Measurements from ENCODE around the gene SLC8B1.

The SLC8B1 gene

DNA sequence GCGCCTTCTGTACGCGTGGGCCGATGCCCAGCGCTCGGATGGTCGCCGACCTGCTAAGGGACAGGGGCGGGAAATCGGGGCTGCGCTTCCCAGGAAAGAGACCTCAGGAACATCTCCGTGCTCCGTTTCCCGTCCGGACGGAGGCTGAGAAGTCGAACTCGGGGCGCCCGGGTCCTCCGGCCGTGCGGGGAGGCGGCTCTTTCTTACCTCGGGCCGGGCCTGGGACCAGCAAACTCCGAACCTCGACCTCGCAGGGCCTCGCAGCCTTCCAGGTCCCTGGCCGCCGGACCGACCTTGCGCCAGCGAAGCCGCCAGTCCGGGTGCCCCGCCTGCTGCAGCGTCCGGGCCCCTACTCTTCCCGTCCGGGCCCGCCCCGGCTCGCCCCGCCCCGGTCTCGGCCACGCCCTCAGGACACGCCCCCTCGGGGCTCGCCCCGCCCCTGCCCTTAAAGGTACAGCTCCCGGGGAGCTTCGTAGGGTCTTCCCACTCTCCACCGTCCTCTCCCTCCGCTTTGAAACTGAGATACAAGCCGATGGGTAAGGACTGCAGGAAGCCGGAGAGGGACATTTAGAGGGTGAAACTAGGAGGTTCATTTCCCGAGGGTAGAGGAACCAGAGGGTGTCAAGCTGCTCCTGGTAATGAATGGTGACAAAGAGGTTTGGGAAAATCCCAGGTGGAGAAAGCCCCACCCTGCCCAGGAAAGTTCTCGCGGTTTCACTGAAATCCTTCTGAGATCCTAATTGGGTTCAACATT is at the start of gene SLC8B1:
SLC8B1 (minus strand) TSS at position 324 of the 754 bp plus-strand sequence. CDS start 2,231 bp downstream, outside the sequence.
- H3K27ac ChIP-seq, result peak within 1 kb of the TSS; percentile 33

DNA sequence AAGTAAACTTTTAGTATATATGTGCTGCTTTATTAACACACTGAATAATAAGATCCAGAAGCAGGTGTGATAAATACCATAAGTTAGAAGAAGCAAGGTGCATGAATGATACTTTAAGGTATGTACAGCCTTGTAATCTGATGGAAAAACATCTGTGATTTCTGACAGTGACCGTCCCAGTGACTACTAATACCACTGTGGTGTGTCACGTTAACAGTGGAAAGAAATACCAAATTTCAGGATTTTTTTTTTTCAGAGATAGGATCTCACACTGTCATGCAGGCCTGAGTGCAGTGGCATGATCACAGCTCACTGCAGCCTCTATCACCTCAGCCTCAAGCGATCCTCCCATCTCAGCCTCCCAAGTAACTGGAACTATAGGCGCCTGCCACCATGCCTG is 47.3 kb upstream of the SLC8B1 start:
- no peak overlapping the region for H3K27ac ChIP-seq
- no peak for DNase-seq (ENCODE audit: low read depth, low spot score)

More for the DNA sequence above, at the start of gene SLC8B1:
- DNase-seq (ENCODE audit: low read depth, low spot score), result no peak

GRCh38 chr12:113381220-113381619 is 46.3 kb upstream of the SLC8B1 start:
- no peak for DNase-seq (ENCODE audit: low read depth, low spot score)
- no peak overlapping the region for H3K27ac ChIP-seq

DNA sequence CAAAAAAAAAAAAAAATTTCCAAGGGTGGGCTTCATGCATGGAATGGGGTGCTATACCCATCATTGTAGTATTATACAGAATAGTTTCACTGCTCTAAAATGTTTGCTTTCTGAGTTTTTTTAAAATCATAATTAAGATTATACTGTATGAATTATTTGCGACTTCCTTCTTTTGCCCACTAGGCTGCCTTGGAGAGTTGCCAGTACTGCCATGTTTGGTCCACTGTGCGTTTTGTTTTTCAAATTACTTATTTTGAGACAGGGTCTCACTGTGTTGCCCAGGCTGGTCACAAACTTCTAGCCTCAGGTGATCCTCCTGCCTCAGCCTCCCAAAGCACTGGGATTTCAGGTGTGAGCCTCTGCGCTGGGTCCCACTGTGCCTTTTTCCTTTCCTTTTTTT is 43.4 kb upstream of the SLC8B1 start:
- DNase-seq (ENCODE audit: low read depth, low spot score), result no peak
- no peak overlapping the region for H3K27ac ChIP-seq

DNA sequence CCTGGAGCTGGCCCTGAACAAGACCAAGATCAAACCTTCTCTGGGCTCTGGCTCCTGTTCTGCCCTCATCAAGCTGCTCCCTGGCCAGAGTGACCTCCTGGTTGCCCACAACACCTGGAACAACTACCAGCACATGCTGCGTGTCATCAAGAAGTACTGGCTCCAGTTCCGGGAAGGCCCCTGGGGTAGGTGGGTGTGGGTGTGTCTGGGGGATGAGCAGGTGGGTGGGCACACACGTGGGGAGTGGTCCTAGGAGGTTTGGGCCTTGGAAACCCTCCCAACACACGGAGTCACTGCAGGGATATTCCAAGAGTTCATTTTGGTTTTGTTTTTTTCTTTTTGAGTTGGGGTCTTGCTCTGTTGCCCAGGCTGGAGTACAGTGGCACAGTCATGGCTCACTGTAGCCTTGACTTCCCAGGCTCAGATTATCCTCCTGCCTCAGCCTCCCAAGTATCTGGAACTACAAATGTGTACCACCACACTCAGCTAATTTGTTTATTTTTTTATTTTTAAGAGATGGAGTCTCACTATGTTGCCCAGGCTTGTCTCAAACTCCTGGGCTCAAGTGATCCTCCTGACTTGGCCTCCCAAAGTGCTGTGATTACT is 40.0 kb upstream of the SLC8B1 start:
- no peak for DNase-seq (ENCODE audit: low read depth, low spot score)
- H3K27ac ChIP-seq, result no peak overlapping the region

GRCh38 chr12:113373969-113374368 is 39.1 kb upstream of the SLC8B1 start:
- no peak overlapping the region for H3K27ac ChIP-seq
- DNase-seq (ENCODE audit: low read depth, low spot score), result no peak

DNA sequence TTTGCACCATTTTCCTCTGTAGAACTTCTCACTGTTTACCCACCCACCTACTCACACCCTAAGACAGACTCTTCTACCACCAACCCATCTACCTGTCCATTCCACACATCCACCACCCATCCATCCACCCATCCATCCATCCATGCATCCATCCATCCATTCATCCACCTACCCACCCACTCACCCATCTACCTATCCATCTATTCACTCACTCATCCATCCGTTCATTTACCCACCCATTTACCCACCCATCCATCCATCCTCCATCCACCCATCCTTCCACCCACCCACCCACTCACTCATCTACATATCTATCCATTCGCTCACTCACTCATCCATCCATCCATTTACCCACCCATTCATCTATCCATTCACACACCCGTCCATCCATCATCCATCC is 38.5 kb upstream of the SLC8B1 start:
- no peak for DNase-seq (ENCODE audit: low read depth, low spot score)

GRCh38 chr12:113372371-113372770 is 37.5 kb upstream of the SLC8B1 start:
- no peak for DNase-seq (ENCODE audit: low read depth, low spot score)
- no peak overlapping the region for H3K27ac ChIP-seq

More for the DNA sequence above, 38.5 kb upstream of the SLC8B1 start:
- H3K27ac ChIP-seq, result no peak overlapping the region

DNA sequence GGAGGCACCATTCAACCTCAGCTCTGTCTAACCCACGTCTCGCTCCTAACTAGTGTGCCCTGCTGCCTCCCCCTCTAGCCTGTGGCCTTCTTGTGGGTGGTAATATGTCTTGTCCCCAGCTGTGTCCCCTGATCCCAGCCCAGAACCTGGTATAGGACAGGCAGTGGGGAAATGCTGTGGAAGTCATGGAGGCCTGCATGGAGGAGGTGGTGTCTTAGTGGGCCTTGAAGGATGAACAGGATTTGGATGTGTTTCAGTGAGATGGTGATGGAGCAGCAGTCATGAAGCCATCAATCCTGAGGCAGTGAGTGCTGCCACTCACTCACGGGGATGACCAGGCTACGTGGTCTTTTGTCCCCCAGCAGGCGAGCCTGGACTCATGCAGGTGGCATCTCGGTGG is 36.9 kb upstream of the SLC8B1 start:
- no peak overlapping the region for H3K27ac ChIP-seq
- DNase-seq (ENCODE audit: low read depth, low spot score), result no peak

GRCh38 chr12:113370923-113371682 is 36.2 kb upstream of the SLC8B1 start:
- DNase-seq (ENCODE audit: low read depth, low spot score), result no peak

DNA sequence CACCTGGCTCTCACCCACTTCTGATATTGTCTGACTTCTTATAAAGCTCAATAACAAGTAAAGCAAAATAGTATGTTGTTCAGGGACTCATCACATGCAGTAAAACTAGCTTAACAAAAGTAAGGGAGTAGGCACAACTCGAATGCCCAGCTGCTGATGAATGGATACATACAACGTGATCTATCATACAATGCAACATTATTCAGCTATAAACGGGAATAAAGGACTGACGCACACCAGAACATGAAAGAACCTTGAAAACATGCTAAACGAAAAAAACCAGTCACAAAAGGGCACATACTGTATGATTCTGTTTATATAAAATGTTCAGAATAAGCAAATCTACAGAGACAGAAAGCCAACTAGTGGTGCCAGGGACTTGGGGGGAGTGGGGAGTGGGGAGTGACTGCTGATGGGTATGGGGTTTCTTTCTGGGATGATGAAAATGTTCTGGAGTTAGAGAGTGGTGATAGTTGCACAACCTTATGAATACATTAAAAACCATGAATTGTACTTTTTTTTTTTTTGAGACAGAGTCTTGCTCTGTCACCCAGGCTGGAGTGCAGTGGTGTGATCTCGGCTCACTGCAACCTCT is 34.6 kb upstream of the SLC8B1 start:
- H3K27ac ChIP-seq, result no peak overlapping the region
- DNase-seq (ENCODE audit: low read depth, low spot score), result no peak

More at GRCh38 chr12:113370923-113371682, 36.2 kb upstream of the SLC8B1 start:
- no peak overlapping the region for H3K27ac ChIP-seq

DNA sequence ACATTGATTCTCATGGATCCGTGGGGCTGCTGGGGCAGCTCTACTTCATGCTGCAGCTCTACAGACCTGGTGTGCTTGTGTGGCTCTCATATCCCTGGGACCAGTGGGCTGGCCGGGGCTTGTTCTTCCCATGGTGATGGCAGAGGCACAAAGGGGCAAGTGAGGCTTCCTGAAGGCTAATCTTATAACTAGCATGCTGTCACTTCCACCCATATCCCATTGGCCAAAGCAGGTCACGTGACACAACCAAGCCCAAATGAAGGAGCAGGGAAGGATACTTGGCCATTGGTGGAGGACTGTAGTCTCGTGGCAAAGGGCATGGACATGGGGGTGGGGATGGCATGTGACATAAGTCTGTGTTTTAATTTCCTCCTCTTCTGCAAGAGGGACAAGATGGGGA is 33.4 kb upstream of the SLC8B1 start:
- H3K27ac ChIP-seq, result no peak overlapping the region
- DNase-seq (ENCODE audit: low read depth, low spot score), result no peak

- no peak for DNase-seq (ENCODE audit: low read depth, low spot score)
- no peak overlapping the region for H3K27ac ChIP-seq
Measured at GRCh38 chr12:113366827-113367226, 31.9 kb upstream of the SLC8B1 start.

DNA sequence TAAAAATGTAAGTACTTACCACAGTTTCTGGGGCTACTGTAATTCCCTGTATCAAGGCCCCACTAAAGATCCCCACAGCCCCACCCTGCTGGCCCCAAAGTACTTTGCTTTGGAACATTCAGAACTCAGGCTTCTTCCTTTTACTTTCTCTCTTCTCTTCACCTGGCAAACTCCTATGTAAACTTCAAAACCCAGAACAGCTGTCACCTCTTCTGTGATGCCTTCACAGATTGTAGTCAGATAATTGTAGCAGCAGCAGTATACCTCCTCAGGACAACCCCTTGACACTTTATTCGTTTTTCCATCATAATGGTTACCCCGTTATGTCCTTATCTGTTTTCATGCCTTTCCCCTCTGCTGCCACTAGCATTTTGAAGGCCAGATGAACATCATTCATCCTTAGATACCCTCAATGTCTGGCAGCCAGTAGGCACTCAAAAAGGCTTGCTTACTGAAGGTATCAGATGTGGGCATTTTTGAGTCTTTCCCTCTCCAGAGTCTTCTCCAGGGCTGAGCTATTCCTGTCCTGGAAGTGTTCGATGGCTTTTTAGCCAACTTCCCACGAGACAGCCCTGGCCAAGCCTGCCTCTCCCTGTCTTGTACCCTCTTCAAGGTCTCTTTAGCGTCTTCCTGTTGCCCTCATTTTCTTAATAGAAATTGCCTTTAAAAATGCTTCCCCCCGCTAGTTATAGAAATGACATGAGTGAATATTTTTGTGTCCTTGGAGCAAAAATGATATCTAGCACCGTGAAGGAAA is 30.9 kb upstream of the SLC8B1 start:
- no peak overlapping the region for H3K27ac ChIP-seq
- no peak for DNase-seq (ENCODE audit: low read depth, low spot score)

- no peak overlapping the region for H3K27ac ChIP-seq
- no peak for DNase-seq (ENCODE audit: low read depth, low spot score)
Measured at GRCh38 chr12:113364698-113365097, 29.8 kb upstream of the SLC8B1 start.

DNA sequence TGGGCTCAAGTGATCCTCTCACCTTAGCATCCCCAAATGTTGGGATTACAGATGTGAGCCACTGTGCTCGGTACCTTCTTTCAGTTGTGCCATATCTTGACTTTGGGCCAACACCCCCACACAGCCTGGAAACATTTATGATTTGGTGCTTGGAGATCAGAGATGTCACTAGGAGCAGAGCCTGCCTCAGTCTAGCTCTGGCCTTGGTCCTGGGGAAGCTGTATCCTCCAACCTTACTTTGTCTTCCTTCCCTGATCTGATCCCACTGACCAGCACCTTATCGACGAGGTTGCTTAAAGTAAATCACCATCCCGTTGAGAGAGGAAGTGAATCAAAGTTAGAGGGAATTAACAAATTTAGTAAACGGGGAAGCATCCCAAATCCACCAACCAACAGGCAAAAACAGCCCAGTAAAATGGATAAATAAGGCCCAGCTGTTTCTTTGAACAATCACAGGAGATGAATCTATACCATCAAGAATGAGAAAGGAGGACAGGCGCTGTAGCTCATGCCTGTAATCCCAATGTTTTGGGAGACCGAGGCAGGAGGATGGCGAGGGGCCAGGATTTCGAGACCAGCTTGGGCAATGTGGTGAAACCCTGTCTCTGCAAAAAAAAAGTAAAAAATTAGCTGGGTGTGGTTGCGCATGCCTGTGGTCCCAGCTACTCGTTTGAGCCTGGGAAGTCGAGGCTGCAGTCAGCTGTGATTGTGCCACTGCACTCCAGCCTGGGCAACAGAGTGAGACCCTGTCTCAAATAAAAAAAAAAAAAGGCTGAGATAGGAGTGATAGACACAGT is 26.9 kb upstream of the SLC8B1 start:
- H3K27ac ChIP-seq, result no peak overlapping the region
- no peak for DNase-seq (ENCODE audit: low read depth, low spot score)

- DNase-seq (ENCODE audit: low read depth, low spot score), result no peak
- H3K27ac ChIP-seq, result no peak overlapping the region
Measured at GRCh38 chr12:113359939-113360748, 25.2 kb upstream of the SLC8B1 start.

DNA sequence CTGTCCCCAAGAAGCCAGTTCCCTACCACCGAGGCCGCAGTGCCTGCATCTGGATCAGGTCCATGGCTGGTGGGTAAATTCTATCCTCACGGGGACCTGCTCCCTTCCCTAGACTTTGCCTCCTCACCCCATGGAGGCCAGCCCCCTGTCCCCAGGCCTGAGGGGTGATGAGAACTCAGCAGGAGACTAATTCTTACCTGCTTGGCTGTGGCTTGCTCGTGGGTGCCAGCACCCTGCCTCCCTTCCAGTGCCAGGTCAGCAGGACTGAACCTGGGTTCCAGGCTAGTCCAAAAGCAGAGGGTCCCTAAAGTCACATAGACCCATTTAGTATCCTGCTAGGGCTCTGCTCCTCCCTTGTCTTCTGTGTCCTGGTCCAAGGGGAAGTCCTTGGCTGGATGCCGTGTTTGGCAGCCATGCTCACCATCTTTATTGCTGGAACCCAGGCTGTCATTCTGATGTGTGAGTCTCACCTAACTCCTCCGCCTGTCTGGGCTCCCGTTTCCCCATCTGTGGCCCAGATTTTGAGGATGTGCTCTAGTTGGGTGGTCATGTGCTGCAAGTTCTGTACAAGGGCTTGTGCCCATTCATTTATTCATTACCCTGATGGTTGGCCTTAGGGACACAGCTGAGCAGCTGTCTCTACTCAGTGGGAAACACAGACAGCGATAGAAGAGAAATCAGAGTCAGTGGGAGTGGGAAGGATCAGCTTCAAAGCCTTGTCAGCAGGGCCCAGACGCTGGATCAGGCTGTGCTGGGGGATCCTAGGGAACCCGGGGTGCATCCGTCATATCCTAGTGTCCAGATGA is 24.4 kb upstream of the SLC8B1 start:
- H3K27ac ChIP-seq, result no peak overlapping the region
- DNase-seq (ENCODE audit: low read depth, low spot score), result no peak

Data from epithelial cell of prostate (primary cell).